Measurements from ENCODE around the gene PLCL1.

PLCL1 gene

DNA sequence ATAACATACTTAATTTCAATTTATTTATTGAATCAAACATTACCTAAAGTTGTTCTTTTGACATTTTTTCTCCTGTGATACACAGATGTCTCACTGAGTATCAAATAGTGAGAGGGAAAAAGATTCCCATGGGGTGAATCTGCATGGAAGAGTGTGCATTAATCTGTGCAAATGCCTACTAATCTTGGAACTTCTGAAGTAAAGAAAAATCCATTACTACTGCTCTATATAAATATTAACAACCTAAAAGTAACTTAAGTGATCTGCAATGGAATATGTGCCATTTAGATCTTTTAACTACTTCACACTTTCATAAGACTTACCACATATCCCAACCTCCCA lies 125.5 kb downstream of the PLCL1 start:
- no peak for DNase-seq

DNA sequence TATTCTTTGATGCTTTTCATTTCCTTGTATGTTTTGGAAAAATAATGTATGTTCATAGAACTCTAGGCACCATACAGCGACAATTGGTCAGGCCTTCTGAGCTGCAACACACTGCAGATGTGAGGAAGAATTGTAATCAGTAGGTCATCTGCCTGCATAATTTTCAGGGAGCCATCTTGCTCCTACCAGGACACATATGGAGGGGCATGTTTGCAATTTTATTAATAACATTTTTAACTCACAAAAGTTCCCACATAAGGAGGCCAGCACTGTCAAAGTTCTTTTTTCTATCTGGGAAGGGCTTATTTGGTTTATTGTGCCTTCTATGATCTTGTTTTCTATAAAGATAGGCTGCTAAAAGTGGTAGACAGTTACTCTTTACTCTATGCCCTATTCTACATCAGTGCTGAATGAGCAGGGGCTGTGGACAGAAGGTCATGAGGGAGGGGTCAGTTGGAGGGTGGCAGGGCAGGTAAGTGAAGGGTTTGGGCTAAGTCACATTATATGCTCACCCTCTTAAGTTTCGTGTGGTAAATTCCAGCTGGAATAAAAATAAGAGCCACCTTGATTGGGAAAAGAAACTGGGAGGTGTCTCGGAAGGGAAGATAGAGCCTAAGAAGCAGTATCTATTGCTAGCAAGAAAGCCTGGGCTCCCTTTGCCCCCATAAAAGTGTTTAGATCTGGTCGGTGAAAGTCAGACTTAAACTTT lies 126.3 kb downstream of the PLCL1 start:
- DNase-seq: no peak

DNA sequence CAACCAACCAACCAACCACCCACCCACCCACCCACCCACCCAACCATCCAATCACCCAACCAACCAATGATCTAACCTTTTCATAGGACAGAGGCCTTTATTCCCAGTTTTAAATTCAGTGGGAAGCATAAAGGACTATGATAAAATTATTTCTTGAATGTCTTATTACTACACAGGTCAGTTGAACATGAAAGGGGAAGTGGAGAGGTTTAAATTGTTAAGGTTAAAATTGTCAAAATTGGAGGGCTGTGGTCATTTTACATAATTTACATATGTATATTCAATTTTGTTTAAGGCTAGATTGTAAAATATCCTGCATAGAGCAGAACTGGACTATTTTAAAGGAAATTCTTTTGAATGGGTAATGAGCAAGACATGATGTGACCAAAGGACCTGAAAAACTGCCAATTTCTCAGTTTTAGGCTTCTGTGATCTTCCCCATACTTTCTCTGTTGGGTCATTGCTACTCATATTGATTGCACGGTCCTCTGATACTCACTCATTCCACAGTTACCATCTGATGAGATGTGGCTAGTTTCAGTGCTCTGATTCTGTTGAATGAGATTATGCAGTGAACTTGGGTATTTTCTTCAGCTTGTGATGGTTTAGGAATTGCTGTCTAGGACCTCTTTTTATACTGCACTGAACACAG lies 127.4 kb downstream of the PLCL1 start:
- no peak for DNase-seq

DNA sequence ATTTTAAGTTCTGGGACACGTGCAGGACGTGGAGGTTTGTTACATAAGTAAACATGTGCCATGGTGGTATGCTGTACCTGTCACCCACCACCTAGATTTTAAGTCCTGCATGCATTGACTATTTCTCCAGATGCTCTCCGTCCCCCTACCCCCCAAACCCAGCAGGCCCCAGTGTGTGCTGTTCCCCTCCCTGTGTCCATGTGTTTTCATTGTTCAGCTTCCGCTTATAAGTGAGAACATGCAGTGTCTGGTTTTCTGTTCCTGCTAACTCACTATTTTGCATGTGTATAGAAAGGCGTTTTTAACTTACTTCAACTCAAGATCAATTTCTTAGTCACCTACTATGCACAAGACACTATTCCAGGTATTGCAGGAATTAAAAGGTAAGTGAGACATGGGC lies 128.0 kb downstream of the PLCL1 start:
- no peak for DNase-seq

DNA sequence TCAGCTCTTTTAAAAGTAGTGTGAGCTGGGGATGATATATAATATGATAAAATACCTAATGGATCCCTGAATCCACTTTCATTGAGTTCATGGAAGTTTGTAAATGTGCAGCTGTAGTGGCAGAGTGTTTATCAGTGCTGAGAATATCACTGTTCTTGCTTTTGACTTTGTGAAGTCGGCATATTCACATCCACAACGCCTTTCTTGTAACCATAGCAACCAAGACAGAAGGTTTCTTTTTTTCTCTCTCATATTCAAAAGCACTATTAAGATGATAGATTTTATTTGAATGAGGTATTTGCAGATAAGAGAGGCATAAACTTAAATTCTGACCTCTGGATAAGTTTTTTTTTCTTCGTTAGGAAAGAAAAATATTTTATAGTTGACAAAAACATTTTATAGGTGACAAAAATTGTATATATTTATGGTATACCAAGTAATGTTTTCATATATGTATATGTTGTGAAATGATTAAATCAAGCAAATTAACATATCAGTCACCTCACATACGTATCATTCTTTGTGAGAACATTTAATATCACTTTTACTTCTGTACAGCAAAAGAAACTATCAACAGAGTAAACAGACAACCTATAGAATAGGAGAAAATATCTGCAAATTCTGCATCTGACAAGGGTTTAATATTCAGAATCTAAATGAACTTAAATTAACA lies 130.0 kb downstream of the PLCL1 start:
- DNase-seq: no peak

DNA sequence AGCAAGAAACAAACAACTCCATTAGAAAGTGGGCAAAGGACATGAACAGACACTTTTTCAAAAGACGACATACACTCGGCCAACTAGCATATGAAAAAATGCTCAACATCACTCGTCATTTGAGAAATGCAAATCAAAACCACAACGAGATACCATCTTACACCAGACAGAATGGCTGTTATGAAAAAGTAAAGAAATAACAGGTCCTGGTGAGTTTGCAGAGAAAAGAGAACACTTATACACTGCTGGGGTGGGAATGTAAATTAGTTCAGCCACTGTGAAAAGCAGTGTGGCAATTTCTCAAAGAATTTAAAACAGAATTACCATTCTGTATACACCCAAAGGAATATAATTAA lies 130.5 kb downstream of the PLCL1 start:
- DNase-seq: no peak

DNA sequence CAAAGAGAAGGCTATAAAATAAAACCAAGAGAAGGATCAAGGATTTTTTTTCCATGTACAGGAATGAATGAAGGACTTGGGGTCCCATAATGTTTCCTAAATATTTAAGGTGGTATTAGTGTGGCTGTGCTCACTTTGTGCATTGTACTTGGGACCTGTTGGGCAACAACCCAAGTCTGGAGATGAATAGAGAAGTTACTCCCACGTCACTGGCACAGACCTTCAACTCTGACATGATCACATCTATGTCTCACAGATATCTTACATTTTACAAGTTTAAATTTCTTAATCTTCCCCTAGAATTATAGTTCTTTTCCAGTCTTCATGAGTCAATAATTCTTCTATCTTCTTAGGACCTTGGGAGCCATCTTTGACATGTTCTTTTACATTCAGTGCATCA lies 133.4 kb downstream of the PLCL1 start:
- no peak for DNase-seq

DNA sequence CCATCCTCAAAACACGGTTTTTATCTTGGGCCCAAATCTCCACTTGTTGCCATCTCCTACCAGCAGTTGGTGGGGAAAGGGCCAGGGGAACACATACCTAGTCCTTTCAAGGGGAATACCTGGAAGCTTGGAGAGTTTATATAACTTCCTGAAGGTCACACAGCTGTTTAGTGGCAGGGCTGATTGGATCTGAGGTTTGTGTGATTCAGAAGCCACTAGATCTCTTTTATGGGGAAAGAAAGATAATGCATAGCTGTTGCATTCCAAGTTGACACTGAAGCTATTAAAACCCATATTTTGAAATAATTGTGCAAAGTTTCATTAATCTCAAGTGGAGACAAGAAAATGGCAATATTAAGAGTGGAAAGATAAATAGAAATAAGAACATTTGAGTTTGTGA lies 134.2 kb downstream of the PLCL1 start:
- DNase-seq: no peak

DNA sequence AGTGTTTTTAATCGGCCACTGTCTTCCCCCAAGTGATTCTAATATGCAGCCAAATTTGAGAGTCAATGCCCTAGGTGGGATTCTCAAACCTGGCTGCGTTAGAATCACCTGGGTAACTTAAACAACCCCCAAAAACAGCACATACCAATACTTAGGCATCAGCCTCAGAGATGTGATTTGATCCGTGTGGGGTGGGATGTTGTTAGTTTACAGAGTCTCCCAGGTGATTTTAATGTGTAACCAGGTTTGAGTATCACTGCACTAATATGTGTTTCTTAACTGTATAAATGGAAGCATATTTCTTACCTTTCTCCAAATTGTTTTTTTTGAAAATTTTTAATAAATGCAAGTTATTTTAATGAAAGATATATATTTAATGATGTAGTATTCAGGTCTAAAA lies 135.4 kb downstream of the PLCL1 start:
- no peak for DNase-seq

DNA sequence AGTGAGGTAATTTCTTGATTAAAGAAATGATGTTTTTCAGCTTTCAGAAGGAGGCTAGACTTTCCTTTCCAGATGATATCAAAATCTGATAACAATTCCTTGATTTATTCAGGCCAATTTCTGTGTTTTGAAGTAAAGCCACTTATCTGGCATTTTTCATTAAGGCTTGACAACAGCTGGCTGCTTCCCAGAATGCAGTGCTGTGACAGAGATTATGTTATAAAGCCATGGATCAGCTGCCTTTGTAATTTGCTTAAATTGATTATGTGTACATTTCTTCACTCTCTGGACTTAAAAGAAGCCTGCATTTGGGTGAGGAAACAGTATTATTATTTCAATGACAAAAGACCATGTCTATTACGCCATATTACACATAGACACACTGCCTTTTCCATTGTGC lies 136.0 kb downstream of the PLCL1 start:
- DNase-seq: no peak

DNA sequence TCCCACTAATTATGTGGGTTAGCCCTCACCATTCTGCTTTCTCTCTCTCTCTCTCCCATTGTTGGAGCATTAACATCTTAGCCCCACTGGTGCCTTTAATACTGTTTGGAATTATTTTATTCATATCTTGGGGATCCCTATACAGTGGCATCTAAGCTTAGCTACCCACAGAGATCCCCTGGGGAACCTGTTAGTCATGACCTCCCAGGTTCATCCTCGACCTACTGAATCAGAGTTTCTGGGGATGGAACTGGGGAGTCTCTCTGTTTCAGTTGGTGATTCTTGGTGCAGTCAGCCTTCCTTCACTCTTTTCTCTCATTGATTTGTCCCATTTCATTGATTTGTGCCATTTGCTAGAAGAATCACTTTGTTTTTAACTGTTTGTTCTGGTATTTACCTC lies 137.3 kb downstream of the PLCL1 start:
- DNase-seq: no peak

DNA sequence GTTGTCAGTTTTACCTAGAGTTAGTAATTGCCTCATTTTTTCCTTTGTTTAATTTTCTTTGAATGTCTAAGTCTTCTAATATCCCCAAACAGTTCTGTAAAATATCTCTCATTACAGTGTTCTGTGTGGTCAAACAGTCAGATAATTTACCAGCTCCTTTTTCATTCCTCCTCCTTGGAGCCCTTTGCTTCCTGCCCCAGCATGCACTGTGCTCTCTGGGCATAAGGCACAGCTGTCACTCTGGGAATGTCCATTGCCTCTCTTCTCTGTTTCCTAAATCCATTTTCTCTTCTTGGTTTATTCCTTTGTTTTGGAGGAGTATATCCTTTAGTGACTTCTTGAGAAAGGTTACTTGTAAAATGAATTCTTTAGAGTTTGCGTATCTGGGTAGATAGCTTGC lies 139.3 kb downstream of the PLCL1 start:
- DNase-seq: no peak

DNA sequence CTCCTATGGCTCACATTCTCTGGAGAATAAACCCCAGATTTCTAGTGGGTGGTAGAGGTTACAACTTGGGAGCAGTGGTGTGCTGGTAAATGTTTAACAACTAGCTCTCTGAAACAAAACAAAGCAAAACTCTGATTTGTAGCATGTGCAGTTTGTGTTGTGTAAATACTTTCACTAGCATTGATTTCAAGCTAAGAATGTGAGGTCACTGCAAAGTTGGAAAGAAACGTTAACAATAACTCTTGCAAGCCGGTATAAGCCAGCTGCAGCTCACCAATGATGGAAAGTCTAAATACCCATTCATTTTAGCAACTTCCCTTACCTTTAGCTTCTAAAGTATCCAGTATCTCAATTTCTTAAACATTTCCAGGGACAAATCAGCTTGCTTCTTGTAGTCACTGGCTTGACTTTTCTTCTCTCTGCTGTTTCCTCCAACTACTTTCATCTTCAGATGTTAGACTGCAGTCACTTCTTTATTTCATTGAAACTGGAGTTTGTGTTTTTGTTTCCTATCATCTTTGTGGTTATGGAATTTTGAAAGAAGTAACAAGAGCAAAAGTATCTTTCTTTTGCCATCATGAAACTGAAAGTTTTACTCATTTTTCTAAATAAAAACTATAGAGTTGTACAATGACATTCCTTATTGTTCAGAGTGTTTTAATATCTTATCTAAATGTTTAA lies 140.2 kb downstream of the PLCL1 start:
- no peak for DNase-seq

DNA sequence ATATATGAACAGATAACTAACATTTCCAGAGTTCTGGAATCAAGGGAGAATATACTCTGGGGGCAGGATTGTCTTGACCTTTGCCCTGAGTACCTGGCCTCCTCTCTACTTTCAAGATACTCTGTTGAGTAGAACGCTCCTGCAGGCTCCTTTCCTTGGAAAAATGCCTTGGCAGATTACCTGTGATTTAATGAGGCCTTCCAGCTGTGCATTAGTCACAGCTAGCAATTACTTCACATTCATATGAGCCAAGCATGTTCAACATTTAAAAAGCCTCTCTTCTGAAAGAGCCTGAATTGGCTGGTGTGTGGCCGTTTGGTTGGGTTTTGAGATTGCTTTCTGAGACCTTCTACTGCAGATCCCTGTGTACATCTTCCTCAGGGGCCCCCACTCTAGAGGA lies 142.2 kb downstream of the PLCL1 start:
- no peak for DNase-seq

DNA sequence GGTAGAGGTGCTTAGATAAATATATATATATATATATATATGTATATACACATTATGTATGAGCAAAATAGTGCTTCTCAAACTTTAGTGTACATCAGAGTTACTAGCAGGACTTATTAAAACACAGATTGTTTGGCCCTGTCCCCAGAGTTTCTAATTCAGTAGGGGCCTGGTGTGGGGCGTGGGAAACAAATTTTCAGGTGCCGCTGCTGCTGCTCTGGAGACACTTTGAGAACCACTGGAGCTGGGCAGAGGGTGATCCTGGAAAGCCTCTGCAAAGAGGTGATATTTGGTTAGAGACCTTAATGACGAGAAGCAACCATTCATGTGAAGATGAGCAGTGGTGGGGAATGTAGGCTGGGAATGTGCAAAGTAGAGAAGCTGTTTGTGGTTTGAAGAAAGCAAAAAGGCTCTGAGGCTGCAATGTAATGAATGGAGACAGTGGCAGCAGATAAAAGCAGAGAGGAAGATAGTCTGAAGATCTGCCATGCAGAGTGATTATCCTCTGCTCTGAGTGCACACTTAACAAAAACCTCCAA lies 142.9 kb downstream of the PLCL1 start:
- DNase-seq: no peak

DNA sequence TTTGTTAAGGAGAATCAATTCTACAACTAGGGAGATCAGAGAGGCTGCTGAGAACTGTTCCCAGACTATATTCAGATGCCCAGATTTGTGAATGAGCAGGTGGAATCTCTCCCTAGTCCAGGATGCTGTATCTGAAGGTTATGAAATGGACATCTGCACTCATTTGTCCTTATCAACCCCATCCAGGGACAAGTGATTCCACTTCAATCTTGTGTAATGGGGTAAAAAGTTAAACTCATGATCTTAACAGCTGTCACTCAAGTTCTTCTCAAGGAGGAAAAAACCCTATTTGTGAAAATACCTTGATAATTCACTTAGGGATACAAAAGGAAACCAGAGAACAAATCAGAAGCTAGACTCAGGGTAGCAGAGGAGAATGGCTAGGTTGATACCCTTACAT lies 144.8 kb downstream of the PLCL1 start:
- no peak for DNase-seq

DNA sequence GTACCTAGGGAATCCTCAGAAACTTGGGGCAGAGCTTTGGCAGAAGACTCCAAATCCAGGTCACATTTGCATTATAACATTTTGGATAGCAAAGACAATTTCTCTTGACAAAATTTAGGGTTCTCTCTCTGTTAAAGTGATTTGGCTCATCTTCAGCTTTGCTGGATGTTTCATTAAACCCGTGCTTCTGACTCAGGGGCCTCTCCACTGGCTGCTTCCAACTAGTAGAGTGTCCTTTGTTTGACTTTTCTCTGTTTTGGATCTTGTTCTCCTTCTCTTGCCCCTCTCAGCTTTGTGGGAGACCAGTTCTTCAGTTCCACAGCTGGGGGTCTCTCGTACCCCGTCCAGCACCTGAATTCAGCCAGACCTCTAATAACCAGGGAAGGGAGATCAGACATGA lies 145.6 kb downstream of the PLCL1 start:
- no peak for DNase-seq

DNA sequence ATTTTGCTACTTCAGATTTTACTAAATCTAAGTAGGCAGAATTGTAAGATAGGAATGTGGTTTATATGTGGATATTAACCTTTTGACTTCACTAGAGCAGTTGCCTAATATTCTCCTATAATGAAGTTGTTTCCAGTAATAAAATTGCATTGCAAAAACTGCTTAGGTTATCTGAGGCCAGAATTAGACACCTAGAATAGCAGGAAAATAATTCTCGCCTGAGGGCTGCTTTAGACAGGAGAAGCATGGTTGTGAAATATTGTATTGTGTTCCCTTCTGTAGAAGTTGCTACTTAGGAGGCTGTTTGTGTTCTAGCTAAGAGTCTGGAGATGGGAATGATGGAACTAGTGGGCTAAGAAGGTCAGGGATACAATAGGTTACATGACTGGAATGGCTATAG lies 146.3 kb downstream of the PLCL1 start:
- no peak for DNase-seq

DNA sequence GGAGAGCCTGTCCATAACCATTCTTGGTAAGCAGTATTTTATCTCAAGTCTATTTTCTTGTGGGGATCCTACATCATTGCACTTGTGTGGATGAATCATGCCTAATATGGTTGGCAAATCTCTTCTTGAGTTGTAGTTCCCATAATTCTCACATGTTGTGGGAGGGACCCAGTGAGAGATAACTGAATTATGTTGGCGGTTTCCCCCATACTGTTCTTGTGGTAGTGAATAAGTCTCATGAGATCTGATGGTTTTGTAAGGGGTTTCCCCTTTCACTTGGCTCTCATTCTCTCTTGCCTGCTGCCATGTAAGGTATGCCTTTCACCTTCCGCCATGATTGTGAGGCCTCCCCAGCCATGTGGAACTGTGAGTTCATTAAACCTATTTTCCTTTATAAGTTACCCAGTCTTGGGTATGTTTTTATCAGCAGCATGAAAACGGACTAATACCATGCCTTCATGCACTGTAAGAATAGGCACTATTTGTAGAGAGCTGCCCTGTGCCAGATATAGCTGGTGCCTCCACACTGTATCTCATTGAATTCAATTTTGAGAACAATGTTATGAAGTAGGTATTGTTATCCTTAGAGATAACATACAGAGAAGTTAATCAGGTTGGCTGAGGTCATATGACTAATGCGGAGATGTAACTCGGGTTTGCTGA lies 148.3 kb downstream of the PLCL1 start:
- no peak for DNase-seq

DNA sequence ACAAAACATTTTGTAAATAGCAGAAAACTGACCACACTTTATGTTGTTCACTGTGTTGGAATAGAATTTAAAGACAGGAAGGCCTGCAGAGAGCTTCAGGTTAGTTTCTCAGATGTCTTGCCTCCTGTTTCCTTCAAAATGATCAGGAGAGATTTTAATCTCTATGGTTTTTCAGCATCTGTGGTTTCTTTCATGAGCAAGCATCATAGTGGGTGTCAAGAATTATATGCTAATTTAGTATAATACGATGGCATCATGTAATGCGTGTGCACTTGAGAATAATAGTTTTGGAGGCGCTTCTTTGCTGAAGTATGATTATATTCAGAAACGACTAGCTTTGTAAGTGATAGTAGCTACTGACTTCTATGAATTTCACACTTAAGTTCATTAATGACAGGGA lies 149.9 kb downstream of the PLCL1 start:
- DNase-seq: no peak

DNA sequence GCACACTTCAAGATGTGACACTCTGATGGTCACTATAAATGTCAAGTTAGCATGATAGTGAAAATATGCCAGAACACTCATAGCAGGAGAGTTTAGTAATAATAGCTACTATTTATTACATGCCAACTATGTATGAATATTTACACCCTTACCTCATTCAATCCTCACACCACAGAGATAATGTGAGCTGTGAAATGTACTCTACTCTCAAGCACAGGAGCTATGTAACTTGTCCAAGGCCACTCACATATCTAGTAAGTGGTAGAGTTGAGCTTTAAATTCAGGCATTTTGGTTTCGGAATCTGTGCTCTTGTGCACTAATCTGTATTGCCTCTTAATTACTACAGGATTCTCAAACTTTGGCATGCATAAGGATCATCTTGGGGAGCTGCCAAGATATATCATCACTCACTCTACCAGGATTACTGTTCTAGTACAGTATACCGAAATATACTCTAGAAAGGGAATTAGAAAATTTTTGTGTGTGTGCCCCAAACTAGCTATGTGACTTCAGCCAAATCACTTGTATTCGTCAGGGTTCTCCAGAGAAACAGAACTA lies 154.3 kb downstream of the PLCL1 start:
- DNase-seq: no peak

DNA sequence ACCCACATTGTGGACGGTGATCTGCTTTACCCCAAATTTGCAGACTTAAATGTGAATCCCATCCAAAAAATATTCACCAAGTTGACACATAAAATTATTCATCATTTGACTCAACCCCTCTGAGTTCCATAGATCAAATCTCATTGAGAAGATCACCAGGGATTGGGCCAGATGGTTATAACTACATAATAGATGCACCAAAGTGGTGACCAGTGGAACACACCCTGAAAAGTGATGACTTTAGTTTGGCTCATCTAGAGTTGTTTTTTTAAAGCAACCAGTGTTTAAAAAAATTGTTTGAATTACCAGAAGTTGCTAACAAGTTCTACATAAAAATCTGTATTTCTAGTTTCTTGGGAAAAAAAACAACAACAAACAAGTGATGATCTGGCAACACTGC lies 155.0 kb downstream of the PLCL1 start:
- no peak for DNase-seq

DNA sequence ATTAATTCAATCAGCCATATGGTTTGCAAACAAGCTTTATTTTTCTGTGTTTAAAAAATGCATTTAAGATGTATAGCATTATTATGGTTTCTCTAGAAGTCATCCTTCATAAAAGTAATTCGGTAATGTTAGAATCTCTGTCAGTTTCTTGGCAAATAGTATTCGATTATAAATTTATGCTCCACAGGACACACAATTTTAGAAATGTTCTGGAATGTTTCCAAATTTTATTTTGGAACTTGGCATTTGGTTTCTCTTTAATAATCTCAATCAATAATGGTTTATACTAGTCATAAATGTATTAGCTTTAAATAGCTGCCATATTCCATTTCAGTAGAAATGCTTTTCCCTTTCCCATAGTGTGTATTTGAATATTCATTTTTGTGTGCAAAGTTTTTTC lies 156.4 kb downstream of the PLCL1 start:
- DNase-seq: no peak
